H9 (cell line): Measurements from ENCODE around the gene FHL2. TPM values are rescaled to one million over a fixed set of nuclear protein-coding genes. Genes with fewer than 3 reads are reported as not detected.

Experiments used
- DNase-seq: peaks from one replicate; pipeline ENCODE4 v3.0.0-alpha.2; 2017
- H2AFZ ChIP-seq: one replicate; pipeline ENCODE4 v1.6.1; 2013; ENCODE audit warnings: mild to moderate bottlenecking, low read length, control low read depth, moderate library complexity
- H2AK5ac ChIP-seq: 2 replicates; pipeline ENCODE4 v1.6.1; 2013; ENCODE audit warnings: low read length, control low read depth, mixed read lengths; ENCODE audit not compliant: insufficient read length
- H2BK120ac ChIP-seq: one replicate; pipeline ENCODE4 v1.6.1; 2013; ENCODE audit warnings: low read depth, mild to moderate bottlenecking, low read length, control low read depth, inconsistent platforms; ENCODE audit not compliant: poor library complexity, severe bottlenecking
- H2BK12ac ChIP-seq: 2 replicates; pipeline ENCODE4 v1.6.1; 2013; ENCODE audit warnings: low read length, control low read depth, mixed read lengths, low read depth; ENCODE audit not compliant: insufficient read length
- H2BK15ac ChIP-seq: 2 replicates; pipeline ENCODE4 v1.6.1; 2013; ENCODE audit warnings: low read depth, low read length, control low read depth
- H2BK20ac ChIP-seq: one replicate; pipeline ENCODE4 v1.6.1; 2013; ENCODE audit warnings: low read depth, mild to moderate bottlenecking, low read length, control low read depth, inconsistent platforms; ENCODE audit not compliant: poor library complexity, severe bottlenecking
- H2BK5ac ChIP-seq: 2 replicates; pipeline ENCODE4 v1.6.1; 2013; ENCODE audit warnings: low read length, control low read depth, mixed read lengths; ENCODE audit not compliant: insufficient read length
- H3K14ac ChIP-seq: 2 replicates; pipeline ENCODE4 v1.6.1; 2013; ENCODE audit warnings: low read length, control low read depth; ENCODE audit not compliant: insufficient read depth
- H3K18ac ChIP-seq: 2 replicates; pipeline ENCODE4 v1.6.1; 2013; ENCODE audit warnings: low read depth, mild to moderate bottlenecking, mixed read lengths, low read length, control low read depth; ENCODE audit not compliant: insufficient read length
- H3K23ac ChIP-seq: 2 replicates; pipeline ENCODE4 v1.6.1; 2013; ENCODE audit warnings: low read length, control low read depth, mixed read lengths, low read depth; ENCODE audit not compliant: insufficient read length
- H3K23me2 ChIP-seq: 2 replicates; pipeline ENCODE4 v1.6.1; 2013; ENCODE audit warnings: low read depth, mild to moderate bottlenecking, mixed read lengths, low read length, control low read depth; ENCODE audit not compliant: insufficient read length, poor library complexity, severe bottlenecking
- H3K27ac ChIP-seq: 2 replicates; pipeline ENCODE4 v1.5.1; 2013; ENCODE audit warnings: low read length, control low read depth, mixed read lengths, low read depth; ENCODE audit not compliant: insufficient read length
- H3K27me3 ChIP-seq: 2 replicates; pipeline ENCODE4 v1.6.1; 2013; ENCODE audit warnings: low read length, control low read depth, inconsistent platforms; ENCODE audit not compliant: insufficient read depth
- H3K4ac ChIP-seq: 2 replicates; pipeline ENCODE4 v1.6.1; 2013; ENCODE audit warnings: low read depth, mild to moderate bottlenecking, control low read depth, inconsistent platforms, low read length, moderate library complexity
- H3K4me1 ChIP-seq: 2 replicates; pipeline ENCODE4 v1.6.1; 2013; ENCODE audit warnings: low read length, control low read depth, inconsistent platforms; ENCODE audit not compliant: insufficient read depth
- H3K4me2 ChIP-seq: 2 replicates; pipeline ENCODE4 v1.6.1; 2013; ENCODE audit warnings: low read length, control low read depth, mixed read lengths; ENCODE audit not compliant: insufficient read length, insufficient read depth
- H3K56ac ChIP-seq: 2 replicates; pipeline ENCODE4 v1.6.1; 2013; ENCODE audit warnings: low read depth, mild to moderate bottlenecking, mixed read lengths, low read length, control low read depth; ENCODE audit not compliant: insufficient read length
- H3K79me1 ChIP-seq: 2 replicates; pipeline ENCODE4 v1.6.1; 2013; ENCODE audit warnings: low read depth, mild to moderate bottlenecking, moderate library complexity, low read length, control low read depth, inconsistent platforms; ENCODE audit not compliant: insufficient read depth, poor library complexity, severe bottlenecking
- H3K79me2 ChIP-seq: 2 replicates; pipeline ENCODE4 v1.6.1; 2013; ENCODE audit warnings: low read length, control low read depth, inconsistent platforms; ENCODE audit not compliant: insufficient read depth
- H3K9ac ChIP-seq: 2 replicates; pipeline ENCODE4 v1.6.1; 2013; ENCODE audit warnings: low read length, control low read depth, mixed read lengths; ENCODE audit not compliant: insufficient read length; ENCODE audit errors: extremely low read depth
- H3K9me3 ChIP-seq: one replicate; pipeline ENCODE4 v1.6.1; 2013; ENCODE audit warnings: low read depth, low read length, inconsistent platforms; ENCODE audit not compliant: control insufficient read depth
- H3T11ph ChIP-seq: one replicate; pipeline ENCODE4 v1.6.1; 2013; ENCODE audit warnings: mild to moderate bottlenecking, low read length, control low read depth, inconsistent platforms
- H4K20me1 ChIP-seq: one replicate; pipeline ENCODE4 v1.6.1; 2013; ENCODE audit not compliant: control insufficient read depth, insufficient read length, insufficient read depth
- H4K5ac ChIP-seq: 2 replicates; pipeline ENCODE4 v1.6.1; 2013; ENCODE audit warnings: low read depth, mild to moderate bottlenecking, mixed read lengths, low read length, control low read depth; ENCODE audit not compliant: insufficient read length
- H4K8ac ChIP-seq: replicated peaks from 2 replicates; pipeline ENCODE4 v1.6.1; 2013; ENCODE audit warnings: low read length, control low read depth, mixed read lengths, low read depth; ENCODE audit not compliant: insufficient read length
- H4K91ac ChIP-seq: 2 replicates; pipeline ENCODE4 v1.6.1; 2013; ENCODE audit warnings: low read depth, mild to moderate bottlenecking, moderate library complexity, mixed read lengths, low read length, control low read depth; ENCODE audit not compliant: insufficient read length
- H3K27ac Mint-ChIP-seq, 3 experiments: 2 replicates in 2 of 3; 3 replicates in 1 of 3; pipeline ENCODE4 v1.8.0; 2020 to 2021; ENCODE audit warnings: mixed read lengths in 3 of 3, mild to moderate bottlenecking in 1 of 3, moderate library complexity in 1 of 3
- H3K27me3 Mint-ChIP-seq: 2 replicates; pipeline ENCODE4 v1.8.0; 2021; ENCODE audit warnings: low read depth, mild to moderate bottlenecking, moderate library complexity, mixed read lengths
- H3K36me3 Mint-ChIP-seq, 3 experiments: 2 replicates in 2 of 3; 3 replicates in 1 of 3; pipeline ENCODE4 v1.8.0; 2020 to 2021; ENCODE audit warnings: low read depth in 3 of 3, mixed read lengths in 3 of 3; ENCODE audit not compliant: insufficient read depth in 1 of 3
- H3K4me1 Mint-ChIP-seq, 2 experiments: 2 replicates each; pipeline ENCODE4 v1.8.0; 2020; ENCODE audit warnings: mixed read lengths in 2 of 2
- H3K4me3 Mint-ChIP-seq, 2 experiments: 2 replicates in 1 of 2; 3 replicates in 1 of 2; pipeline ENCODE4 v1.8.0; 2020 to 2021; ENCODE audit warnings: mild to moderate bottlenecking in 2 of 2, mixed read lengths in 2 of 2, moderate library complexity in 1 of 2
- H3K9me3 Mint-ChIP-seq, 2 experiments: 2 replicates in 1 of 2; 3 replicates in 1 of 2; pipeline ENCODE4 v1.8.0; 2020; ENCODE audit warnings: mild to moderate bottlenecking in 2 of 2, mixed read lengths in 2 of 2, moderate library complexity in 1 of 2
- CTCF ChIP-seq: fragments of 200-600 bp; sonication (generic); conservative IDR thresholded peaks from 3 replicates; pipeline ENCODE4 v1.8.0; 2021; ENCODE audit warnings: antibody characterized with exemption, mild to moderate bottlenecking
- WGBS: extraction: QIAGEN DNeasy Blood & Tissue Kit; methylation state at CpG from one replicate; pipeline ENCODE4 v1.1.7; 2013; ENCODE audit warnings: missing lambda C conversion rate, low lambda C conversion rate, mixed read lengths; ENCODE audit not compliant: insufficient read length; ENCODE audit errors: extremely low coverage; 5-methylcytosine and 5-hydroxymethylcytosine counted together
- total RNA-seq: library from RNA; stranded (reverse); gene quantifications from 2 replicates; pipeline ENCODE4 v1.2.1, GENCODE V29; 2021

Gene FHL2
- total RNA-seq, 1 experiment from 2014 or later: 34.9 TPM

- H3K23ac ChIP-seq: no peak overlapping the region
- no peak overlapping the region for H4K5ac ChIP-seq
- no peak overlapping the region for H3K14ac ChIP-seq
- no peak overlapping the region for H2BK120ac ChIP-seq
- H2AFZ ChIP-seq: no peak overlapping the region
- H3K4me3 Mint-ChIP-seq: no peak overlapping the region
- H2BK20ac ChIP-seq: no peak overlapping the region
- no peak overlapping the region for H2AK5ac ChIP-seq
- H3K4me2 ChIP-seq: no peak overlapping the region
- H2BK5ac ChIP-seq: no peak overlapping the region
- H3K9me3 Mint-ChIP-seq: no peaks in the 10 kb centered on the region
- no peak overlapping the region for H2BK12ac ChIP-seq
- no peak for DNase-seq
- H4K91ac ChIP-seq: no peak overlapping the region
- H2BK15ac ChIP-seq: no peak overlapping the region
- no peak overlapping the region for H3K27ac ChIP-seq
- no peak overlapping the region for H3T11ph ChIP-seq
- H3K9ac ChIP-seq: no peak overlapping the region
- H3K18ac ChIP-seq: no peak overlapping the region
- H3K27me3 Mint-ChIP-seq: peaks cover 11% of the 10 kb centered on the region
- no peak for TF ChIP-seq CTCF
- H4K8ac ChIP-seq: no peak overlapping the region
- H3K4ac ChIP-seq: no peak overlapping the region
- no peaks in the 10 kb centered on the region for H3K23me2 ChIP-seq
- H3K9me3 ChIP-seq: no peaks in the 10 kb centered on the region
- no peaks in the 10 kb centered on the region for H3K79me1 ChIP-seq
- peaks cover 2% of the 10 kb centered on the region; the same call in 1 of the 2 replicates for H3K4me1 ChIP-seq
- no peaks in the 10 kb centered on the region for H3K79me2 ChIP-seq
- no peaks in the 10 kb centered on the region for H3K36me3 Mint-ChIP-seq
- no peak overlapping the region for H3K27ac Mint-ChIP-seq
- H3K27me3 ChIP-seq: 0 out of 2 replicates have a peak, but pooled peaks cover under 1% of the 10 kb centered on the region
- H3K4me1 Mint-ChIP-seq: peaks cover 18 to 19% of the 10 kb centered on the region in 2 experiments
- WGBS: no CpG with 5 or more reads among the region's 4 CpGs
- no peaks in the 10 kb centered on the region for H4K20me1 ChIP-seq
- H3K56ac ChIP-seq: no peak overlapping the region
Measured at GRCh38 chr2:105405291-105405690, 6.4 kb upstream of the FHL2 start.
